HG03139 (cell line): ENCODE measurements around the gene MAP3K12.
"Not testable (repeated sequence)": the region's sequence is repeated elsewhere in the genome, so short reads cannot be mapped to it uniquely, and the experiment has no call there.

ENCODE experiments used
- ATAC-seq: cut with Tn5 transposase; IDR thresholded peaks from one replicate; pipeline ENCODE4 v1.9.1; 2021; ENCODE audit not compliant: unreplicated experiment

The MAP3K12 gene, protein sequence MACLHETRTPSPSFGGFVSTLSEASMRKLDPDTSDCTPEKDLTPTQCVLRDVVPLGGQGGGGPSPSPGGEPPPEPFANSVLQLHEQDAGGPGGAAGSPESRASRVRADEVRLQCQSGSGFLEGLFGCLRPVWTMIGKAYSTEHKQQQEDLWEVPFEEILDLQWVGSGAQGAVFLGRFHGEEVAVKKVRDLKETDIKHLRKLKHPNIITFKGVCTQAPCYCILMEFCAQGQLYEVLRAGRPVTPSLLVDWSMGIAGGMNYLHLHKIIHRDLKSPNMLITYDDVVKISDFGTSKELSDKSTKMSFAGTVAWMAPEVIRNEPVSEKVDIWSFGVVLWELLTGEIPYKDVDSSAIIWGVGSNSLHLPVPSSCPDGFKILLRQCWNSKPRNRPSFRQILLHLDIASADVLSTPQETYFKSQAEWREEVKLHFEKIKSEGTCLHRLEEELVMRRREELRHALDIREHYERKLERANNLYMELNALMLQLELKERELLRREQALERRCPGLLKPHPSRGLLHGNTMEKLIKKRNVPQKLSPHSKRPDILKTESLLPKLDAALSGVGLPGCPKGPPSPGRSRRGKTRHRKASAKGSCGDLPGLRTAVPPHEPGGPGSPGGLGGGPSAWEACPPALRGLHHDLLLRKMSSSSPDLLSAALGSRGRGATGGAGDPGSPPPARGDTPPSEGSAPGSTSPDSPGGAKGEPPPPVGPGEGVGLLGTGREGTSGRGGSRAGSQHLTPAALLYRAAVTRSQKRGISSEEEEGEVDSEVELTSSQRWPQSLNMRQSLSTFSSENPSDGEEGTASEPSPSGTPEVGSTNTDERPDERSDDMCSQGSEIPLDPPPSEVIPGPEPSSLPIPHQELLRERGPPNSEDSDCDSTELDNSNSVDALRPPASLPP

DNA sequence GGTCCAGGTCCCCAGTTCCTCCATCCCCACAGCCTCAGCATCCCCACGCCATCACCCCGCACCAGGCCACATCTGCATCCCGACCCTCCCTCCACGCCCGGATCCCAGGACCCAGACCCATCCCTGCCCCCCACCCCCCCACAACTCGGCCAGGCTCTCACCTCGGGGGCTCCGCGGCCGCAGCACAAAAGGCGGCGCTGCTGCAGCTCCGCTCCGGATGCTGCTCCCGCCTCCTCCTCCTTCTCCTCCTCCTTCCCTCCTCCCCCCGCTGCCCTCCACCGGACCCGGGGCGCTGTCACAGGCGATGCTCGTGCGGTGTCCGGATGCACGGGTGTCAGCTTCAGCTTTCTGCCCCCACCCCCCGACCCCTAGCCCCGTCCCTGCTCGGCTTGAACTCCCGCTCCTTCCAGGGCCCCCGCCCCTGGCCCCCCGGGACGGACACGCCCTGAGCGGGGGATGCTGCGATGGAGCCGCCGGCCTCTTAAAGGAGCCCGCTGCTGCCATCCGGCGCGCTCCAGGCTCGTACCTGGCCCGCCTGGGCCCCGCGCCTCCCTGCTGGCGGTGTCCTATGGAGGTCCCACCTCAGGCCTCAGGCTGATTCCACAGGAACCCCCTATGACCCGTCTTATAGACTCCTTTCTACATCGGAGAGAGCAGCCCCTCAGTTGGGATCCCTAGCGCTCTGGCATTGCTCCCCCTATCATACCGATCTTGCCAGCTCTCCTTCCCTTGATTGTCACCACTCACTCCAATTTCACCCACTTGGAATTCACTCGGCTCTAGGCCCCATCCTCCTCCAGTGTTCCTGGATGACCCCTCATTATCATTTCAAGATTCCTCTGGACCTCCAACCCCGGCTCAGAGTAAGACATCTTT, at the start of gene MAP3K12:
Gene MAP3K12 (minus strand): TSS at position 193 of the 876 bp plus-strand sequence. CDS start 12,067 bp downstream, outside the sequence.
- ATAC-seq, result no peak

DNA sequence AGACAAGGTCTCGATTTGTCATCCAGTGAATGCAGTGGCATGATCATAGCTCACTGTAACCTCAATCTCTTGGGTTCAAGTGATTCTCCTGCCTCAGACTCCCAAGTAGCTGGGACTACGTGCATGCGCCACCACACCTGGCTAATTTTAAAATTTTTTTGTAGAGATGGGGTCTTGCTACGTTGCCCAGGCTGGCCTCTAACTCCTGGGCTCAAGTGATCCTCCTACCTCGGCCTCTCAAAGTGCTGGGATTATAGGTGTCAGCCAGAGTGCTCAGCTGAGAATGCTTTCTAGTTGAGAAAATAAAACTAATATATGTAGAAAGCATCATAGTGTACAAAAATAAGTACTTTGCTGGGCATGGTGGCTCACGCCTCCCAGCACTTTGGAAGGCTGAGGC, 49.1 kb upstream of the MAP3K12 start:
- not testable (repeated sequence) for ATAC-seq

DNA sequence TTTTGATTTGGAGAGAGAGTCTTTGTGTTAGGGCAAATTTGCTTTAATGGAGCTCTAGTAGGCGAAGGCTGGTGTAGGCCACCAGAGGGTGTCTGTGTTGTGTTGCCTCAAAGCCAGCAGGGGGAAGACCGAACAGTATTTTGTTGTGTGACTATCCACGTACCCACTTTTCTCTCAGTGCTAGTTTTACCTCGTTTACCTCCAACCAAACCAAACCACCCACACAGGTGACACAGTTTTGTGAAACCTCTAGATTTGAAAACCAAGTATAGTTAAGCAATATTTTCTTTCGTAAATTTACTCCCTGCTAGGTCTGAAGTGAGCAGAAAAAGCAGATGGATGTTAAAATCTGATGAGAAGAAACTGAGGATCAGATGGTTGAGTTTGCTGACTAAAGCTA, 44.3 kb upstream of the MAP3K12 start:
- ATAC-seq, result no peak

DNA sequence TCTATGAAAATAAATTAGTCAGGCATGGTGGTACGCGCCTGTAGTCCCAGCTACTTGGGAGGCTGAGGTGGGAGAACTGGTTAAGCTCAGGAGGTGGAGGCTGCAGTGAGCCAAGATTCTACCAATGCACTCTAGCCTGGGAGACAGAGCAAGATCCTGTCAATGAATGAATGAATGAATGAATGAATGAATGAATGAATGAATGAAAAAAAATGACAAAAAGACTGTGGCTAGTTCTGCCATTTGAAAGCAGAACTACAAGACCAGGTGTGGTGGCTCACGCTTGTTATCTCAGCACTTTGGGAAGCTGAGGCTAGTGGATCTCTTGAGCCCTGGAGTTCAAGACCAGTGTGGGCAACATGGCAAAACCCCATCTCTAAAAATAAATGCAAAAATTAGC, 40.3 kb upstream of the MAP3K12 start:
- ATAC-seq, result no peak

DNA sequence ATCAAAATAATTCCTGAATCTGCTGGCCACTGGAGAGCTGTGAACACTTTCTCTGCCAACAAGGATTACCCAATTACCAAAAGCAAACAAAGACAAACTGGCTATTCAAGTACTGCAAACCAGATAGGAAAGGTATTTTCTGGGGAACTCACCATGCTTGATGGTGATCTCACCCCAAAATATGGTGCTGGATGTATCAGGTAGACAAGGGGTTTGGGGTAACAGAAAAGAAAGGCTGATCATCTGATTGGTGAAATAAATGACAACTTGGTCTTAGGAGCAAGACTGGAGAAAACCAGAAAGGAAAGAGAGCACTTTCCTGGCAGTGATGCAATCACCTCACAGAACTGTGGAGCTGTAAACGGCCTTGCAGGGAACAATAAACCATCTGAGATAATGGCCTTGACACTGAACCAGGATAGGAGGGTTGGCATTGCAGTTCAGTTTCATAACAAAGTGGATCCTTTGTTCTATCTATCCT, 39.0 kb upstream of the MAP3K12 start:
- ATAC-seq, result no peak

DNA sequence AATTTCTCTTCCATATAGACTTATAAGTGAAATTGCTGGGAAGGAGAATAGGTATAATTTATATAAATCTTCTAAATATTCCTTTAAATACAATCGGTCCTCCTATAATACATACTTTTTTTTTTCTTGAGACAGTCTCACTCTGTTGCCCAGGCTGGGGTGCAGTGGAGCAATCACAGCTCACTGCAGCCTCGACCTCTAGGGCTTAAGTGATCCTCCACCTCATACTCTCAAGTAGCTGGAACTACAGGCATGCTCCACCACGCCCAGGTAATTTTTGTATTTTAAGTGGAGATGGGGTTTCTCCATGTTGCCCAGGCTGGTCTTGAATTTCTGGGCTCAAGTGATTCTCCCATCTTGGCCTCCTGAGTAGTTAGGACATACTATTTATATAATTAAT, 37.7 kb upstream of the MAP3K12 start:
- ATAC-seq, result no peak

DNA sequence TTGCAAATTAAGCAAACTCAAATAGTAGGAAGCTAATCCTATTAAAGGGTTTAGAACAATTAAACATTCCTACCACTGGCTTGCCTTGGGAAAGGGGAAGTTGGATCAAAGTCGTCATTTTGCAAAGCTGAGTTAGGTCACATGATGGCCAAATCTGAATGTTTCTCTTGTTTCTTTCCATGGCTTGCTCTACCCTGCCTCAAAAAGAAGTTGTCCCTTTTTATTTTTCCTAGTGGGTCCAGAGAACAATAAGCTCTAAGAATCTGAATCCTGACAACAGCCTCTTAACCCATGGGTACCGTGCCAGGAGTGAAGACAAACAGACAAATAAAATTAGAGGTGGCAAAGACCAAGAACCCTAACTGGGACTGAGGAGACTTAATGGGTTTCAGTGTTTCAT, 34.2 kb upstream of the MAP3K12 start:
- no peak for ATAC-seq

DNA sequence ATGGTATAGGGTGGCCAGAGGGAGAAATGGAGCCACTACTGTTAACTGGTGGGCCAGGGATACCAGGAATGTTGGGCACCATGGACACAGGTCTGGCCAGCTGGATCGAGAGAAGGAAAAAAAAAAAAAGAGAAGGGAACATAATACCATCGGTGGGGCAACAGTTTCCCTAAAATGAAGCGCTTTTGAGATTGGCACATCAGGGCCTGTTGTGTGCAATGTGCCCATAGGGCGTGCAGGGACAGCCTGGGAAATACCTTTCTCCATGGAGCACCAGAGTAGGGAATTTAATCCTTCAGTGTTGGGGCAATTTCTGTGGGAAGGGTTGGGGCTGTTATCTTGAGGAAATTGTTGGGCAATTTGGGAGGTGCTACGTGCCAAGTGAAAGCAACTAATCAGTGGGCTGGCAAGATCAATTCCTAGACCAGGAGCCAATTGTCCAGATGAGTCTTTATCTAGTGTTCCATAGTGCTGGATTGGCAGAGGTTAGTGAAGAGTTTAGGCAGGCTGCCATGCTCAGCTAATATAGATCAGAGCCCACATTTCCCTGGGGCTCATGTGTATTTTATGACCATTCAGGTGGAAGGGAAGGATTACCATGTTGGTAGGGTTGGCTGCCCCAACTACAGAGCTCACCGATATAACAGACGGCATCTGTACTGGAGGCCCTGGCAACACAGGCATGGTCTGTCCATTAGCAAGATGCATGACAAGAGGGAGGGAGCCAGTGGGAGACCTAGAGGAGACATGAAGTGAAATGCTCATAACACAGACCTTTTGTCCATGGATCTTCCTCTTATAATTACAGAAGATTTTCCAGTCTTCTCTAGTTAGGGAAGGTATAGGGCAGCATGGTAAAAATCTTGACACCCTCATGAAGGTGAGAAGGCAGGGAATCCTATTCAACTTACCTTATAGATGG, 33.5 kb upstream of the MAP3K12 start:
- ATAC-seq, result no peak

DNA sequence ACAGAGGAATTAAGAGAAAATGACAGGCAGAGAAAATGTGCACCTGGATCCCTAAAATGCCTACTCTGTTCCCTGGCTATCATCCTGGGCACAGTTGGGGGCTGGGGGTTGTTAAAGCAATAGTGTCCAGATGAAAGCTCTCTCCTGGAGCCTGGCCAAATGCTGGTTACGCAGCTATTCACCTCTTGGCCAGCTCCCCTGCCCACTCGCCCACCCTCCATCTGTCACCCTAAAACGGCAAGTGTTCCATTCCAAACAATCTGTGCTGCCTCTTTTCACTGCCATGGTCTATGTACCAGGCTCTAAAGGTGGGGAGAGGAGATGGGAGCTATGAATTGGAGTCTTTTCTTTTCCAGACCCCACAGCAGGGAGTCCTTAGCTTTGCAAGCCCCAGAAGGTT, 32.8 kb upstream of the MAP3K12 start:
- ATAC-seq, result no peak

DNA sequence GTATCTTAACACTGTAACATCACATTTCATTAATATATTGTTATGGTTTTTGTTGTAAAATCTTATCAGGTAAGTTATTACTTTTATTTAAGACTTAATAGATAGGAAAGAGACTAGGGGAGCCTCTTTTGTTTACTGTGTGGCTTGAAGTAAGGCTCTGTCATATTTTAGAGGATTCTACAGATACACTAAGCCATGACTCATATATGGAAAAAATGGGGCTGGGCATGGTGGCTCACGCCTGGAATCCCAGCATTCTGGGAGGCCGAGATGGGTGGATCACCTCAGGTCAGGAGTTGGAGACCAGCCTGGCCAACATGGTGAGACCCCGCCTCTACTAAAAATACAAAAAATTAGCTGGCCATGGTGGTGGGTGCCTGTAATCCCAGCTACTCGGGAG, 31.7 kb upstream of the MAP3K12 start:
- no peak for ATAC-seq

DNA sequence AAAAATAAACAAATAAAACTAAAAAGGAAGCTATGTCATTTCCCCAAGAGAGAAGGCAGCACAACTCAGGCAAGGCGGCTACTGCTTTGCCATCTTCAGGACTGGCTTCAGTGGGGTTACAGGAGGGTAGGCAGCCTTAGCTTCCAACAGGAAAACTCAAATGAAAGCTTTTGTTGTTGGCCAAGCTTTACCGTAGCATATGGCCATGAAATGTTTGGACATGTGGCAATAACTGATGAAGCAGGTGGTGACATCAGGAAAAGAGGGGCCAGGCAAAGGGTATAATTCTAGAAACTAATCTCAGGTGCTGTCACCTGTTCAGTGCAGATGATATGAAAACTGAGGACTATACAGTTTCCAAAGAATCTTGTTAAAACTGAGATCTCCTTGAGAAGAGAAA, 30.8 kb upstream of the MAP3K12 start:
- ATAC-seq, result no peak

DNA sequence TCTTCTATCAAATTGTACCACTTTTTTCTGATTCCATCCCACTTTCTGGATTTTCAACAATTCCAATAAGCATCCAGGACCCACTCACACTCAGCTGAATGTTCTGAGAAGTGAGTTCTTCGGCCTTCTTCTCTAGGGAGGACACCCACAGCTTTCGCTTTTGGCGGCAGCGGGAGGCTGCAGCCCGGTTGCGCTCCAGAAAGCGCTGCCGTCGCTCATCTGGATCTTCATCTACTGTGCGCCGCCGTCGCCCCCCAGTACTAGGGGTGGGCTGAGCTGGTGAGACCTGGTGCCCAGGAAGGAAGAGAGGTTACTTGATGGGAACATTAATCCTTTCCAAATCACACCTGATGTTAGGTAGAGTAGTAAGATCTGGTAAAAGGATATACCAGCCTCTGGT, 25.2 kb upstream of the MAP3K12 start:
- ATAC-seq, result no peak

DNA sequence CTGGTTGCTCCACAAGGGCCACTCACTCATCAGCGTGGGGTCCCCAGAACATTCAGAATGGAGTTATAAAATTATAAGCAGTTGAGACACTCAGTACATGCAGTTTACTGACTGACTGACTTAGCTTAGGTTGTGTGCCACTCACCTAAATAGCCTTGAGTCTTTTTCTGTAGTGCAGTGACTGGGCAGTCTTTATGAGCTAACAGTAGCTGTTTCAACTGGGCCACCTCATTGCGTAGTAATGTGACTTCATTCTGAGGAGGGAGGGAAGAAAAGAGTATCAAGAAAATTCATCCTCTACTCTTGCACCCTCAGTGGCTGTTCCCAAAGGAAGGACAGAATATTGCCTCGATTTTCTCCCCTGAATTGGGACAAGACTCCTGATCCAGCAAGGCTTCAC, 23.9 kb upstream of the MAP3K12 start:
- ATAC-seq, result no peak

DNA sequence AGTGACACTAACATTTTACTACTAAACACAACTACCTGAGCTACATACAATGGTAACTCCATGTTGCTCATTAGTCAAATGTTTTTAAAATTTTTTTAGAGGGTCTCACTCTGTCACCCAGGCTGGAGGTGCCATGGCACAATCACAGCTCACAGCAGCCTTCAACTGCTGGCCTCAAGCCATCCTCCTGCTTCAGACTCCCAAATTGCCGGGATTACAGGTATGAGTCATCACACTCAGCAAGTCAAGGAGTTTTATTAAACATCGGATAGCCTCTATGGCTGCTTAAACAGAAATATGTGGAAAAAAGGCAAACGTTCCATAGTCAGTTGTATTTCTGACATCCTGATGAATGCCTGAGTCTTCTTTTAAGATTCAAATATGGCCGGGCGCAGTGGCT, 19.1 kb upstream of the MAP3K12 start:
- ATAC-seq, result no peak

DNA sequence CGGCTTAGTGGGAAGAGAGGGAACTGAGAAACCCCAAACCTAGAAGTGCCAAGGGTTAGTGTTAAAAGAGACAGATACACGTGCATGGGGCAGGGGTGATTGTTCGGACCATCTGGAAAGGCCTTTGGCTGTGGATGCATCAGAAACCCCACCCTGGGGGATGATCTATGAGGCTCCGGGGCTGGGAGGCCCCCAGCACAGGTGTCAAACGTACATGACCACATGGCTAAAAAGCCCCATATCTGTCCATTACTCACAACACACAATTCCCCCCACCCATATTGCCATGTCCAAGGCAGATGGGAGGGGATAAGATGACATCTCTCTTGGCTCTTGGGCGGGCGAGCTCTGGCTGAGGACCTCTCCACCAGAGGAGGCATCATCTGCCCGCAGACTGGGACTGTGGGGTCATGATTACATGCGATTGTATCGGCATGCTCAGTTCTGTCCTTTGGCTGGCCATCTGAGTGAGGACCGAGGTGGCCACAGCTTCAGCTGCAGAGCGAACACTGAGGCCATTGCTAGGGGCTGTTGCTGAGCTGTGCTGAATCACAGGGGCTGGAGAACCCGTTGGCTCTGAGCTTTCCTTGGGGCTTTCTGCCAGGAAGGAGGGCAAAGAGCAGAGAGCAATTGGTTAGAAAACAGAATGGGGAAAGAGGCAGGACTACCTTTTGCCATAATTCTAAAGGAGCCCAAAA, 17.6 kb upstream of the MAP3K12 start:
- no peak for ATAC-seq

DNA sequence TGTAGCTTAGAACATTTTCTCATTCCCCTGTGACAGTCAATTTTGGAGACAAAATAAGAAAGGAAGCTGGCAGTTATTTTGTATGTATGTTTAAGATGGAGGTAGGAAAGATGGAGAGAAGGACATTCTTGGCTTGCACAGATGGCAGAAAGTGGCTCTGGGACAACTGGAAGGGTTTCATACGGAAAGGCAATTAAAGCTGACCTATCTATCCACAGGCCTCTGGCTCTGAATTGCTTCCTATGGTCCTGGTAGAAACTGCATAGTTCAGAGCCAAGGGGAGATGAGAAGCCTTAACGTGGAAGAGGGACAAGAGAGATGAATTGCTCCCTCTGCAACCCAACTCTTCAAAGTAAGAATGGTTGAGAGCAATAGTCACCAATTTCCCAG, 16.0 kb upstream of the MAP3K12 start:
- ATAC-seq, result no peak

DNA sequence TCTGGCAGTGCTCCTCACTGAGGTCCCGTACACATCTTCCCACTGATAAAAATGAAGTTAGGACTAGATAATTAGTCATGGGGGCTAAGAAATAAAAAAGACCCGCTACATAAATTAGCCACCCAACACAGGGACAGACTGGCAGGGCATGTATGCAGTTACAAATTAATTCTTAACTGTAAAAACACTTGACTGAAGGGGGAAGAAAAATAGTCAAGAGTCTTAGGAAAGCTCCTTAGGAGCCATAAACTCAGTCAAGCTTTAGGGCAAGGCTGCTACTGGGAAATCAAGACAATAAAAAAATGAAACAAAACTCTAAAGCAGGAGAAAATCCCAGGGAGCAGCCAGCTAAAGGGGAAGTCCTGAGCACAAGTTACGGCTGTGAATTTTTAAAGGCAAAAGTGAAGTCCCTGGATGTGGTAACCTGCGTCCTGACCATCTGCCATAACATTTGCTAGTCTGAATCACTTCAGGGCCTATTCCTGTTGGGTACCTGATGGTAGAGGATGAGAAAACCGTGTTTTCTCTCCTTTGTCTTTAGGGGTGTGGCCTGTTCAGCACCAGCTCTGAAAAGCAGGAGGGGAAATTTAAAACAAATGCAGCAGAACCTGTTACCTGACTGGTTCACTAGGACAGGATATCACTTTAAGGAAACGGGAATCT, 15.5 kb upstream of the MAP3K12 start:
- no peak for ATAC-seq

DNA sequence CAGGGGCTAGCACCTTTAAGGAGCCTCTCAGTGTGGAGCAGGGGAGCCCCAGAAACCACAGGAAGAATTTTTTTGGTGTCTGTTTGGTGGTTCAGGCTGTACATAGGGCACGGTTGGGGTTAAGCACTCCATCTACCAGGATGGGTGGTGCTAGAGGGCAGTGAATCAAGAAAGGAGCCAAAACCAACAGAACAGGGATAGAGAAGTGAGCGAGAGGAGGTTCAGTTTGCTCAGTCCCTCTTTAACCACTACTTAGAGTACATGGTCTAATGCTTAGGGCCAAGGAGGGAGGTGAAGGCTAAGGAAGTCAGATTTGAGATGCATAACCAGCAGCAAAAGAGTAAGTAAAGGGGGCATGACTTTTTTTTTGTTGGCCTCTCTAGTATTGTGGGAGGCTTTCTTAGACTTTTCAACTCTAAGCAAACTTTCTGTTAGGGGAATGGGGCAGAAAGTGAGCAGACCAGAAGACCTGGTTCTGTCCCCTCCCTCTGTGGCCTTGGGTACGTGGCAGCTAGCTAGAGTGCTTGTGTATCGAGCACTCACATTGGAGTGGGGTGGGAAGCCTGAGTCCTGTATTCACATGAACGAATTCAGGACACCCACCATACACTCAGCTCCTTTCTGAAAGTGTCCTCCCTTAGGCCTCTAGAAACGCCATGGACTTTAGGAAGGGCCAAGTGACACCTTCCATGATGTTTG, 14.6 kb upstream of the MAP3K12 start:
- no peak for ATAC-seq
